IPS DF 6.9 (cell line): ENCODE data around the gene KIRREL3.
"Not testable (repeated sequence)": the region's sequence is repeated elsewhere in the genome, so short reads cannot be mapped to it uniquely, and the experiment has no call there.

Experiments used
- DNase-seq: peaks from one replicate; pipeline ENCODE4 v3.0.0-alpha.2; 2013; ENCODE audit warnings: low read depth, low spot score
- H3K27ac ChIP-seq: one replicate; pipeline ENCODE4 v1.5.1; 2013; ENCODE audit warnings: low read length, control low read depth
- H3K27me3 ChIP-seq: 2 replicates; pipeline ENCODE4 v1.6.1; 2013; ENCODE audit warnings: mild to moderate bottlenecking, low read length; ENCODE audit not compliant: control insufficient read depth, insufficient read depth
- H3K36me3 ChIP-seq: 2 replicates; pipeline ENCODE4 v1.6.1; 2013; ENCODE audit warnings: low read length; ENCODE audit not compliant: control insufficient read depth, insufficient read depth
- H3K4me1 ChIP-seq: 2 replicates; pipeline ENCODE4 v1.6.1; 2013; ENCODE audit warnings: low read length; ENCODE audit not compliant: control insufficient read depth, insufficient read depth
- H3K4me3 ChIP-seq: 2 replicates; pipeline ENCODE4 v1.5.1; 2013; ENCODE audit warnings: mild to moderate bottlenecking, low read length
- H3K9me3 ChIP-seq: 2 replicates; pipeline ENCODE4 v1.6.1; 2013; ENCODE audit warnings: low read length, inconsistent platforms; ENCODE audit not compliant: control insufficient read depth, insufficient read depth
- WGBS: extraction: QIAGEN DNeasy Blood & Tissue Kit; methylation state at CpG from one replicate; pipeline ENCODE4 v1.1.7; 2013; ENCODE audit warnings: mixed read lengths, missing lambda C conversion rate; ENCODE audit not compliant: insufficient read length, insufficient coverage; 5-methylcytosine and 5-hydroxymethylcytosine counted together

Gene KIRREL3

GRCh38 chr11:126963603-126964363 is 36.8 kb downstream of the KIRREL3 start:
- no peak overlapping the region for H3K4me3 ChIP-seq
- H3K36me3 ChIP-seq = no peaks in the 10 kb centered on the region
- no peaks in the 10 kb centered on the region for H3K9me3 ChIP-seq
- DNase-seq = no peak
- H3K27ac ChIP-seq = no peak overlapping the region
- H3K4me1 ChIP-seq = no peaks in the 10 kb centered on the region
- no peaks in the 10 kb centered on the region for H3K27me3 ChIP-seq
- no CpG with 5 or more reads among the region's 3 CpGs for WGBS

GRCh38 chr11:126963115-126963514 is 37.5 kb downstream of the KIRREL3 start:
- Histone ChIP-seq H3K27me3 (no peaks in the 10 kb centered on the region), H3K9me3 (no peaks in the 10 kb centered on the region), H3K4me1 (no peaks in the 10 kb centered on the region), H3K4me3 (no peak overlapping the region), H3K36me3 (no peaks in the 10 kb centered on the region), H3K27ac (no peak overlapping the region)
- WGBS = no CpG with 5 or more reads among the region's 1 CpG
- no peak for DNase-seq

- H3K27ac ChIP-seq = no peak overlapping the region
- no peak overlapping the region for H3K4me3 ChIP-seq
- no peaks in the 10 kb centered on the region for H3K27me3 ChIP-seq
- no CpG with 5 or more reads among the region's 4 CpGs for WGBS
- DNase-seq = no peak
- H3K4me1 ChIP-seq = no peaks in the 10 kb centered on the region
- no peaks in the 10 kb centered on the region for H3K36me3 ChIP-seq
- H3K9me3 ChIP-seq = no peaks in the 10 kb centered on the region
Measured at GRCh38 chr11:126959700-126960099, 40.9 kb downstream of the KIRREL3 start.

DNA sequence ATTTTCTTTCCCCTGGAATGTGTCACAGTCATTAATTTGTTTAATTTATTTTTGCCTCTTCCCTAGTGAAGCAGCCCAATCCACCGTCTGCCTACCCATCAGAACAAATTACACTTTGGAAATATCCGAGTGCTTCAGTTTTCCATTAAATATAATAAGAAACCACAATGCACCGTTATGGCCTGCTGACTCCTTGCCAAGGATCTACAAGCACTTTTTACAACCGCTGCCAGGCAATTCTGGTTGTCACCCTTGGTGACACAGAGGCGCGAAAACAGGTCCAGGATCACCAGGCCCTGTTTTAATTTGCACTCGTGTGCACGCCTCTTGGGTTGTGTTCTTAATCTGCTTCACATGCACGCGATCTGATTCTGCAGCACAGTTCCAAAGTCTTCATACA is 43.9 kb downstream of the KIRREL3 start:
- no CpG with 5 or more reads among the region's 10 CpGs for WGBS
- Histone ChIP-seq H3K36me3 (no peaks in the 10 kb centered on the region), H3K4me1 (no peaks in the 10 kb centered on the region), H3K27me3 (no peaks in the 10 kb centered on the region), H3K4me3 (no peak overlapping the region), H3K9me3 (no peaks in the 10 kb centered on the region), H3K27ac (no peak overlapping the region)
- DNase-seq = no peak

DNA sequence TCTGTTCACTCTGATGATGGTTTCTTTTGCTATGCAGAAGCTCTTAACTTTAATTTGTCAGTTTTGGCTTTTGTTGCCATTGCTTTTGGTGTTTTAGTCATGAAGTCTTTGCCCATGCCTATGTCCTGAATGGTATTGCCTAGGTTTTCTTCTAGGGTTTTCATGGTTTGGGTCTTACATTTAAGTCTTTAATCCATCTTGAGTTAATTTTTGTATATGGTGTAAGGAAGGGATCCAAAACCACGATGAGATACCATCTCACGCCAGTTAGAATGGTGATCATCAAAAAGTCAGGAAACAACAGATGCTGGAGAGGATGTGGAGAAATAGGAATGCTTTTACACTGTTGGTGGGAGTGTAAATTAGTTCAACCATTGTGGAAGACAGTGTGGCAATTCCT is 48.0 kb downstream of the KIRREL3 start:
- no CpG with 5 or more reads among the region's 2 CpGs for WGBS
- not testable (repeated sequence) for DNase-seq, H3K9me3 ChIP-seq, H3K4me1 ChIP-seq, H3K27ac ChIP-seq, H3K36me3 ChIP-seq, H3K4me3 ChIP-seq, H3K27me3 ChIP-seq

DNA sequence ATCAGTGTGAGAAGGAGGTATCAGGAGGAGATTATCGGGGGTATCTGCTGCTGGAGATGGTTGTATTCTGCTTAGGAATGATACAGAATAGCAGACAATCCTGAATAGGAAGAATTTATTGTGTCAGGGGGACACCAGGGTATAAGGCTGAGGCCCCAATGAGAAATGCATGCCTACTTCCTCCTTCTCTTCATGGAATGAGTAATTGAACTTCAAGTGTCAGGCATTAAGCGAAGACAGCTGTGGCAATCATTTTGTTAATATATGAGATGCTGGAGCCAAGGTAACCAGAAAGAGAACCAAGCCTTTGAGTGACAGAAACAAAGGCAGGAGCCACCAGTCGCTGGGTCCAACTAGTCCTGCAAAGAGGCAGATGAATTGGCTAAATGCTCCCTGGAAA is 49.1 kb downstream of the KIRREL3 start:
- no peaks in the 10 kb centered on the region for H3K9me3 ChIP-seq

DNA sequence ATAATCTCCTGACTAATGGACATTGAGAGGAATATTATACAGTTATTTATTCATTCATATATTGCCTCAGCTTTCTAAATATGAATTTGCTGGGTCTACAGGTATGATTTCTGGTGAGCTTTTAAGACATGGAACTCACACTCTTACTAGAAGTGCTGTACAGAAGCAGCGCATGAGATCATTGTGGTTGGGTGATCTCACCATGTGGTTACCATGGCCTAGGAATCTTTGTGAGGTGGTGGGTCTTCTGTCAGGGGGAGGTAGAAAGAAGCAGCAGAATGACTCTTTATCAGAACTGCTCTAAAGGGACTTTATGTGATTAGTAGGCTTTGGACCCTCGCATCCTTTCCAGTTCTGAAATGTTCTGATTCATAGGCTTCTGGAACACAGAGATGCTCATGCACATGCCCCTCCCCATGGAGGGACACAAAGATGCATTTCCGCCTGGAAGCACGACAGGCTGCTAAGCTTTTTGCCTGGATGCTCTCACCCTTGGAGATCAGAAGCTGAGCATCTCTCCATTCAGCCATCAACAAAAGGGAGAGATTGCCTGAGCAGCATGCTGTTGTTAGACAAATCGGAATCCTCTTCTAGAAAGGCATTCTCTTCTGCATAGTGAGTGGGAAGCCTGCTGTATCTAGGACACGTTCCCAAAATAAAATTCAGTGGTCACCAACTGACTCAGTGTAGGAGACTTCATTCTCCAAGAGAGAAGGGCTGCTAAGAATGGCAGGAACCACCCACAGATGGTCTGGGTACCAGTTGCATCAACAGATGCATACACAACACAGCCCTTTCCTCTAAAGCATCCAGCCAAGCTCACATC is 51.3 kb downstream of the KIRREL3 start:
- no peak overlapping the region for H3K4me3 ChIP-seq
- H3K36me3 ChIP-seq = no peaks in the 10 kb centered on the region
- no peaks in the 10 kb centered on the region for H3K9me3 ChIP-seq
- WGBS = no CpG with 5 or more reads among the region's 6 CpGs
- H3K4me1 ChIP-seq = no peaks in the 10 kb centered on the region
- H3K27me3 ChIP-seq = no peaks in the 10 kb centered on the region
- H3K27ac ChIP-seq = no peak overlapping the region
- no peak for DNase-seq

More for the DNA sequence above, 49.1 kb downstream of the KIRREL3 start:
- Histone ChIP-seq H3K4me3 (no peak overlapping the region), H3K36me3 (no peaks in the 10 kb centered on the region), H3K27ac (no peak overlapping the region), H3K4me1 (no peaks in the 10 kb centered on the region), H3K27me3 (no peaks in the 10 kb centered on the region)
- WGBS = no CpG with 5 or more reads among the region's 3 CpGs
- no peak for DNase-seq

- no peak for DNase-seq
- Histone ChIP-seq H3K4me1 (no peaks in the 10 kb centered on the region), H3K9me3 (no peaks in the 10 kb centered on the region), H3K4me3 (no peak overlapping the region), H3K36me3 (no peaks in the 10 kb centered on the region), H3K27ac (no peak overlapping the region), H3K27me3 (no peaks in the 10 kb centered on the region)
- no CpG with 5 or more reads among the region's 1 CpG for WGBS
Measured at GRCh38 chr11:126948563-126948962, 52.0 kb downstream of the KIRREL3 start.

DNA sequence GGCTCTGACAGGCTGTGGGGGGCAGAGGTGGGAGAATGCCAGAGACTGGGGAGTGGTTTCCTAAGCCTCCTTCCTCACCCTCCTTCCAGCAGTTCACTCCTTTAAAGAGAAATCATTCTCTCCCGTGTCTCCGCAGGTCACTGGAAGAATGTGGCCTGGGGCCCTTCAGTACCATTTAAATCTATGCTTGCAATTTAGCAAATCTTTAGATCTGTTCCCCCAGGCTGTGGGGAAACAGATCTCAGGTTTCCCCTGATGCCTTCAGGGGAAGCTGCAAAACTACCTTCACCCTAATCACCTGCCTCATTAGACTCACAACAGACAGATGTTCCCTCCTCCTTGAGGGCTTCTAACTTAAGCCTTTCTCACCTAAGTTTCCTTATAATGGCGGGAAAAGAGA is 55.3 kb downstream of the KIRREL3 start:
- no peak overlapping the region for H3K27ac ChIP-seq
- no CpG with 5 or more reads among the region's 3 CpGs for WGBS
- H3K36me3 ChIP-seq = no peaks in the 10 kb centered on the region
- no peak for DNase-seq
- no peaks in the 10 kb centered on the region for H3K27me3 ChIP-seq
- H3K9me3 ChIP-seq = no peaks in the 10 kb centered on the region
- no peaks in the 10 kb centered on the region for H3K4me1 ChIP-seq
- no peak overlapping the region for H3K4me3 ChIP-seq

DNA sequence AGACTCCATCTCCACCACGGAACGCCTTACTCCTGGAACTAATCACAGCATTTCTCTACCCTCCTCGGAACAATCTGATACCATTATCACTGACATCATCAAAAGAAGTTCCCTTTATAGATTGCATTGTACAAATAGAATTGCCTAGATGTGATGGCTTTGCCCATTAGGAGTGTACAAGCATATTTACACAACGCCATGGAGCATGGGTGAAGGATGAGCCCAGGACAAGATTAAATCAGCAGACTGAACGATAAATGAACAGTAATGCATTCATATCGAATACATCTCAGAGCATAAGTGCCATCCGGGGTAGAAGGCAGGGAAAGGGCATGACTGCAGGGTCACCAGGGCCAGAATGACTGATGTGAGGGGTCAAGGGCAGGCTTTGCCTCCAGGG is 57.3 kb downstream of the KIRREL3 start:
- DNase-seq = no peak
- Histone ChIP-seq H3K9me3 (no peaks in the 10 kb centered on the region), H3K27ac (no peak overlapping the region), H3K36me3 (no peaks in the 10 kb centered on the region), H3K4me1 (no peaks in the 10 kb centered on the region), H3K27me3 (no peaks in the 10 kb centered on the region), H3K4me3 (no peak overlapping the region)
- WGBS = no CpG with 5 or more reads among the region's 7 CpGs
